K562 (cell line): ENCODE results near the gene PTTG1IP. TPM values are rescaled to one million over a fixed set of nuclear protein-coding genes. Genes with fewer than 3 reads are reported as not detected.

ENCODE experiments used
- CBFA2T3 ChIP-seq: fragments of 450-650 bp; IDR thresholded peaks from 2 replicates; pipeline ENCODE4 v1.6.1; 2017
- CBFB ChIP-seq: sonication (generic); formaldehyde crosslinking; IDR thresholded peaks from 2 replicates; pipeline ENCODE4 v1.4.0; 2020; ENCODE audit warnings: mild to moderate bottlenecking, missing genetic modification reagents
- ELF4 ChIP-seq: fragments of 450-650 bp; formaldehyde crosslinking; IDR thresholded peaks from 2 replicates; pipeline ENCODE4 v1.4.0; 2022; ENCODE audit warnings: missing genetic modification characterization
- FOXK2 ChIP-seq, 2 experiments: fragments of 450-650 bp; IDR thresholded peaks in 1 of 2; conservative IDR thresholded peaks in 1 of 2; 2 replicates each; pipeline ENCODE4 v1.6.1; 2016; ENCODE audit warnings: low read depth in 2 of 2, mild to moderate bottlenecking in 1 of 2
- FUS ChIP-seq: fragments of 200-400 bp; formaldehyde crosslinking; optimal IDR thresholded peaks from 2 replicates; pipeline ENCODE3; 2017; ENCODE audit warnings: low read depth, low read length
- GATAD2A ChIP-seq: fragments of 450-650 bp; IDR thresholded peaks from 2 replicates; pipeline ENCODE4 v1.6.1; 2017
- HEY1 ChIP-seq: fragments of 250-450 bp; sonication (Bioruptor Pico); IDR thresholded peaks from 2 replicates; pipeline ENCODE4 v1.5.0; 2020; ENCODE audit warnings: mild to moderate bottlenecking, moderate library complexity, borderline replicate concordance
- KAT2B ChIP-seq: IDR thresholded peaks from one replicate; pipeline ENCODE4 v1.6.1; 2012; ENCODE audit warnings: low read depth, mild to moderate bottlenecking, control low read depth, inconsistent platforms, low read length, moderate library complexity
- LEF1 ChIP-seq: fragments of 450-650 bp; IDR thresholded peaks from 2 replicates; pipeline ENCODE4 v1.6.1; 2016; ENCODE audit warnings: mild to moderate bottlenecking
- MAZ ChIP-seq, 2 experiments: fragments of 450-650 bp in 1 of 2; sonication (generic) in 1 of 2; formaldehyde crosslinking; IDR thresholded peaks in 1 of 2; conservative IDR thresholded peaks in 1 of 2; 2 replicates each; pipeline versions ENCODE4 v1.4.0 to v1.5.0; 2020; ENCODE audit warnings: mild to moderate bottlenecking in 1 of 2, missing genetic modification reagents in 1 of 2
- MCM5 ChIP-seq: fragments of 450-650 bp; IDR thresholded peaks from 2 replicates; pipeline ENCODE4 v1.6.1; 2016; ENCODE audit warnings: low read depth
- NR2C2 ChIP-seq, 2 experiments: fragments of 200-800 bp in 1 of 2; sonication (Bioruptor generic) in 1 of 2; sonication (generic) in 1 of 2; formaldehyde crosslinking in 1 of 2; IDR thresholded peaks; 2 replicates each; pipeline versions ENCODE4 v1.6.1 to v1.8.0; 2016 to 2022; ENCODE audit warnings: mild to moderate bottlenecking in 1 of 2, missing compliant biosample characterization in 1 of 2, missing genetic modification characterization in 1 of 2, missing genetic modification reagents in 1 of 2
- NR3C1 ChIP-seq: sonication (generic); formaldehyde crosslinking; IDR thresholded peaks from 2 replicates; pipeline ENCODE4 v1.8.1; 2022; ENCODE audit warnings: missing genetic modification reagents
- SMARCA5 ChIP-seq: fragments of 450-650 bp; IDR thresholded peaks from 2 replicates; pipeline ENCODE4 v1.6.1; 2016
- ZNF140 ChIP-seq: fragments of 250-450 bp; sonication (Bioruptor Pico); IDR thresholded peaks from 2 replicates; pipeline ENCODE4 v1.8.0; 2021; ENCODE audit warnings: moderate library complexity, mild to moderate bottlenecking, inconsistent platforms
- ZNF146 ChIP-seq: IDR thresholded peaks from one replicate; pipeline ENCODE4 v1.6.1; 2018; ENCODE audit warnings: missing compliant biosample characterization; ENCODE audit not compliant: unreplicated experiment
- ZNF175 ChIP-seq: fragments of 200-800 bp; sonication (Bioruptor generic); IDR thresholded peaks from 2 replicates; pipeline ENCODE4 v1.6.1; 2016; ENCODE audit warnings: low read depth, mild to moderate bottlenecking, missing genetic modification characterization, missing compliant biosample characterization
- ZNF318 ChIP-seq, 2 experiments: fragments of 450-650 bp; IDR thresholded peaks; 2 replicates each; pipeline ENCODE4 v1.6.1; 2016; ENCODE audit warnings: mild to moderate bottlenecking in 2 of 2, borderline replicate concordance in 1 of 2, low read depth in 1 of 2, moderate library complexity in 1 of 2
- ZNF395 ChIP-seq: fragments of 200-800 bp; sonication (Bioruptor generic); IDR thresholded peaks from 2 replicates; pipeline ENCODE4 v1.6.1; 2017; ENCODE audit warnings: missing genetic modification characterization, missing compliant biosample characterization
- polyA plus RNA-seq, 8 experiments: library from polyadenylated mRNA; depleted of rRNA in 4 of 8; stranded (reverse) in 5 of 8; unstranded in 3 of 8; fragments of >200 nt; fragmentation: Nextera tagmentation in 2 of 8; fragmentation: Illumina TruSeq in 1 of 8; extraction: Ambion mirVana in 2 of 8; extraction: Trizol in 1 of 8; gene quantifications; 2 replicates each; pipeline versions ENCODE4 v1.2.1 to v1.2.3, GENCODE V29; 2011 to 2014; ENCODE audit warnings: inconsistent platforms in 1 of 8, missing spikeins in 1 of 8
- total RNA-seq, 7 experiments: library from RNA; depleted of rRNA in 6 of 7; stranded (reverse); fragments of >200 nt in 6 of 7; fragmentation: Illumina TruSeq in 2 of 7; extraction: Trizol in 2 of 7; gene quantifications; 2 replicates each; pipeline versions ENCODE4 v1.2.1 to v1.2.3, GENCODE V29; 2011 to 2021; ENCODE audit warnings: low replicate concordance in 1 of 7

PTTG1IP gene
- total and polyA plus RNA-seq, 9 of the 15 experiments (the other 6 are each of a cell fraction or from before 2014, with no cell fraction given): 5.0 to 99.3 (median 82.4) TPM

GRCh38 chr21:44878053-44878982, 4.8 kb upstream of the PTTG1IP start (continued):
- no peak for TF ChIP-seq ZNF395
- no peak for TF ChIP-seq HEY1
- peak; percentile 64 for TF ChIP-seq ZNF175 (CRISPR knock-in tag)
- no peak for TF ChIP-seq NR2C2 (CRISPR knock-in tag; IDR thresholded peaks at IDR 0.05)
- peak; percentile 76 for TF ChIP-seq NR2C2 (tag; IDR thresholded peaks at IDR 0.05)
- no peak for TF ChIP-seq FUS
- TF ChIP-seq NR3C1 (CRISPR knock-in tag): no peak
- peak; percentile 37 to 71; a peak in 2 of 4 replicates for TF ChIP-seq FOXK2 (conservative IDR thresholded peaks at IDR 0.05 in 1 of 2, IDR thresholded peaks at IDR 0.05 in 1 of 2; ENCODE audit: low read depth in 2 of 2)
- no peak for TF ChIP-seq CBFA2T3
- no peak for TF ChIP-seq SMARCA5
- no peak for TF ChIP-seq MCM5
- no peak for TF ChIP-seq MAZ (CRISPR knock-in tag; conservative IDR thresholded peaks at IDR 0.05 in 1 of 2, IDR thresholded peaks at IDR 0.05 in 1 of 2)
- TF ChIP-seq KAT2B: no peak
- TF ChIP-seq ELF4: no peak
- no peak for TF ChIP-seq ZNF140
- no peak for TF ChIP-seq GATAD2A
- peak; percentile 83; the same call in 1 of the 2 replicates for TF ChIP-seq LEF1
- TF ChIP-seq CBFB: no peak
- TF ChIP-seq ZNF146 (CRISPR knock-in tag): no peak
- no peak for TF ChIP-seq ZNF318 (IDR thresholded peaks at IDR 0.05; ENCODE audit: borderline replicate concordance in 1 of 2, low read depth in 1 of 2)
